Pancreas (tissue), 10 donors: ENCODE results near the gene GALNT3. TPM values are rescaled to one million over a fixed set of nuclear protein-coding genes. Genes with fewer than 3 reads are reported as not detected.

Experiments used
- ATAC-seq, 4 donors: fragments of 200-7000 bp; cut with Tn5 transposase; one replicate each; pipeline versions ENCODE4 v1.8.0 to v1.9.1; 2020; ENCODE audit warnings: mild to moderate bottlenecking in 4 of 4, moderate library complexity in 4 of 4
- DNase-seq, 6 donors: peaks; one replicate each; pipeline ENCODE4 v3.0.0-alpha.2; 2020
- FAIRE-seq: peaks from 2 replicates; lab custom pipeline; 2012; peaks lifted over from hg19 to GRCh38; lab: Jason Lieb, UNC
- H3K27ac ChIP-seq, 4 donors: fragments of 200-600 bp; sonication (generic); 1 replicate in 3 of 4; 2 replicates in 1 of 4; pipeline versions ENCODE4 v1.5.0 to v1.8.0; 2020
- H3K27me3 ChIP-seq, 4 donors: fragments of 200-600 bp; one replicate each; pipeline ENCODE4 v1.8.0; 2021
- H3K36me3 ChIP-seq, 3 donors: fragments of 200-600 bp; sonication (generic) in 1 of 3; one replicate each; pipeline versions ENCODE4 v1.5.0 to v1.8.0; 2020 to 2021
- H3K4me1 ChIP-seq, 3 donors: fragments of 200-600 bp; one replicate each; pipeline ENCODE4 v1.8.0; 2021
- H3K4me3 ChIP-seq, 4 donors: fragments of 200-600 bp; sonication (generic) in 2 of 4; one replicate each; pipeline versions ENCODE4 v1.5.0 to v1.8.0; 2020 to 2021
- H3K9me3 ChIP-seq, 4 donors: fragments of 200-600 bp; one replicate each; pipeline ENCODE4 v1.8.0; 2021
- WGBS, 2 donors: extraction: QIAGEN DNeasy Blood & Tissue Kit; methylation state at CpG; one replicate each; pipeline ENCODE4 v1.1.7; 2013; 5-methylcytosine and 5-hydroxymethylcytosine counted together
- intact Hi-C, 3 donors: fragments of 100-400 bp; cut with DNase I; formaldehyde crosslinking; loops; one replicate each; pipeline versions ENCODE4 v1.11.1 to v1.14.2; 2022
- polyA plus RNA-seq, 2 donors: library from polyadenylated mRNA; stranded (reverse); fragments of 200-250 nt; gene quantifications; one replicate each; pipeline ENCODE4 v1.2.3, GENCODE V29; 2013
- total RNA-seq, 6 donors: library from RNA; stranded (reverse); fragmentation: NEBNext Ultra II Directional in 4 of 6; extraction: Animal tissue kit (Norgen Biotek cat#: 25700) in 4 of 6; gene quantifications; one replicate each; pipeline versions ENCODE4 v1.2.1 to v1.2.4, GENCODE V29; 2021 to 2023
- TF ChIP-seq, protein P1 (sequence below), 4 donors: fragments of 200-600 bp; sonication (generic) in 3 of 4; IDR thresholded peaks; one replicate each; pipeline versions ENCODE4 v1.5.0 to v1.8.0; 2021; ENCODE audit warnings: antibody characterized with exemption in 4 of 4
- donor health status: healthy with polysubstance abuse.
- donor health status: DM: no; HTN: no; CAD: no; lungs with moderate emphysema.
- donor health status: DM: no; HTN: no; CAD: no.
- donor health status: control.
- donor health status: control.
- donor health status: Bipolar disorder and iron deficiency.
- donor health status: DM: yes; HTN: yes; CAD: no.
- donor health status: DM: no; HTN: no; CAD: no.
- donor health status: DM: no; HTN: no; CAD: no.
- donor health status: DM: yes; HTN: yes; CAD: no.

The GALNT3 gene
- total and polyA plus RNA-seq, 8 donors, result 13.2 to 34.4 (median 20.4) TPM

- Histone ChIP-seq H3K4me1 (peaks cover 12 to 34% (median 23%) of the 10 kb centered on the region in 3 donors), H3K27me3 (no peaks in the 10 kb centered on the region), H3K27ac (peak overlapping the region; percentile 96 to 98 (median 96)), H3K36me3 (no peaks in the 10 kb centered on the region), H3K9me3 (no peaks in the 10 kb centered on the region), H3K4me3 (peak overlapping the region; percentile 66 to 80 (median 71))
- TF ChIP-seq, protein P1, sequence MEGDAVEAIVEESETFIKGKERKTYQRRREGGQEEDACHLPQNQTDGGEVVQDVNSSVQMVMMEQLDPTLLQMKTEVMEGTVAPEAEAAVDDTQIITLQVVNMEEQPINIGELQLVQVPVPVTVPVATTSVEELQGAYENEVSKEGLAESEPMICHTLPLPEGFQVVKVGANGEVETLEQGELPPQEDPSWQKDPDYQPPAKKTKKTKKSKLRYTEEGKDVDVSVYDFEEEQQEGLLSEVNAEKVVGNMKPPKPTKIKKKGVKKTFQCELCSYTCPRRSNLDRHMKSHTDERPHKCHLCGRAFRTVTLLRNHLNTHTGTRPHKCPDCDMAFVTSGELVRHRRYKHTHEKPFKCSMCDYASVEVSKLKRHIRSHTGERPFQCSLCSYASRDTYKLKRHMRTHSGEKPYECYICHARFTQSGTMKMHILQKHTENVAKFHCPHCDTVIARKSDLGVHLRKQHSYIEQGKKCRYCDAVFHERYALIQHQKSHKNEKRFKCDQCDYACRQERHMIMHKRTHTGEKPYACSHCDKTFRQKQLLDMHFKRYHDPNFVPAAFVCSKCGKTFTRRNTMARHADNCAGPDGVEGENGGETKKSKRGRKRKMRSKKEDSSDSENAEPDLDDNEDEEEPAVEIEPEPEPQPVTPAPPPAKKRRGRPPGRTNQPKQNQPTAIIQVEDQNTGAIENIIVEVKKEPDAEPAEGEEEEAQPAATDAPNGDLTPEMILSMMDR (IDR thresholded peaks at IDR 0.05), result no peak
- FAIRE-seq (no peak), DNase-seq (peak; percentile 52 to 83 (median 62)), ATAC-seq (peak; percentile 49 to 67 (median 52))
- WGBS, 2 donors, result 2% methylated on average over 30 to 35 of the region's 35 CpGs
- intact Hi-C loops, result no loop called here
Observed at GRCh38 chr2:165793161-165793778, 777 bp downstream of the GALNT3 start.

- Histone ChIP-seq H3K4me3 (peak overlapping the region in 2 of 4 donors; percentile 71 to 80), H3K4me1 (peaks cover 12 to 34% (median 28%) of the 10 kb centered on the region in 3 donors), H3K36me3 (no peaks in the 10 kb centered on the region), H3K9me3 (no peaks in the 10 kb centered on the region), H3K27me3 (no peaks in the 10 kb centered on the region), H3K27ac (peak overlapping the region in 2 of 4 donors; percentile 97 to 98)
- WGBS, 2 donors, result 0 to 15% methylated on average over 1 of the region's 1 CpG
- no peak for FAIRE-seq
- no peak for DNase-seq
- TF ChIP-seq, protein P1 (IDR thresholded peaks at IDR 0.05), result no peak
- ATAC-seq, result no peak
- intact Hi-C loops, result no loop called here
Observed at GRCh38 chr2:165792104-165792454, 2.0 kb downstream of the GALNT3 start.

- H3K27ac ChIP-seq, result peak overlapping the region in 1 of 4 donors; percentile 97
- DNase-seq (no peak), FAIRE-seq (peak; percentile 9), ATAC-seq (no peak)
- no peaks in the 10 kb centered on the region for H3K36me3 ChIP-seq
- intact Hi-C loops, result no loop called here
- no peaks in the 10 kb centered on the region for H3K27me3 ChIP-seq
- H3K4me1 ChIP-seq, result peaks cover 12 to 34% (median 29%) of the 10 kb centered on the region in 3 donors
- H3K4me3 ChIP-seq, result peak overlapping the region in 1 of 4 donors; percentile 71
- H3K9me3 ChIP-seq, result no peaks in the 10 kb centered on the region
- 38 to 41% methylated on average over 2 of the region's 2 CpGs for WGBS, 2 donors
- TF ChIP-seq, protein P1 (IDR thresholded peaks at IDR 0.05), result no peak
Observed at GRCh38 chr2:165791421-165792103, 2.5 kb downstream of the GALNT3 start.

- Histone ChIP-seq H3K27ac (no peak overlapping the region), H3K4me1 (peaks cover 12 to 38% (median 28%) of the 10 kb centered on the region in 3 donors), H3K9me3 (no peaks in the 10 kb centered on the region), H3K27me3 (no peaks in the 10 kb centered on the region), H3K36me3 (no peaks in the 10 kb centered on the region), H3K4me3 (no peak overlapping the region)
- 81 to 89% methylated on average over 1 of the region's 1 CpG for WGBS, 2 donors
- no peak for ATAC-seq
- no peak for FAIRE-seq
- TF ChIP-seq, protein P1 (IDR thresholded peaks at IDR 0.05), result no peak
- DNase-seq, result no peak
- intact Hi-C loops, result no loop called here
Observed at GRCh38 chr2:165790466-165790865, 3.6 kb downstream of the GALNT3 start.

DNA sequence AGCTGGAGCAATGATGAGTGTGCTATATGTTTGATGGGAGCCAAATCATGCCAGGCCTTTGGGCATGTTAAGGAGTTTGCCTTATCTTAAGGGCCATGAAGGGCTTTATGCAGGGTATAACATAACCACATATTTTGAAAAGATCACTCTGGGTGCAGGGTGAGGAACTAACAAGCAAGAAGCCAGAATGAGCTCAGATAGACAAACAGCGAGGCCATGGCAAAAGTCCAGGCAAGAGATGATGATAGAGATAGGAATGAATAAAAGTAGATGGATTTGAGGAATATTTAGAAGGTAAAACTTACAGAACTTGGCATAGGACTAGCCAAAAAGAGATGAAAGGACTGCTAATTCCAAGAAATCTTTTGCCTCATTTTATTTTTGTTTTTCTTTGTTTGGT lies 6.7 kb downstream of the GALNT3 start:
- no peak for FAIRE-seq

More for the DNA sequence above, 6.7 kb downstream of the GALNT3 start:
- no peaks in the 10 kb centered on the region for H3K36me3 ChIP-seq
- ATAC-seq (no peak), DNase-seq (no peak)
- peaks cover 12 to 32% (median 24%) of the 10 kb centered on the region in 3 donors for H3K4me1 ChIP-seq
- WGBS, 2 donors, result 72 to 86% methylated on average over 1 of the region's 1 CpG
- TF ChIP-seq, protein P1 (IDR thresholded peaks at IDR 0.05), result no peak
- H3K27ac ChIP-seq, result no peak overlapping the region
- no peaks in the 10 kb centered on the region for H3K27me3 ChIP-seq
- no peaks in the 10 kb centered on the region for H3K9me3 ChIP-seq
- intact Hi-C loops, result no loop called here
- no peak overlapping the region for H3K4me3 ChIP-seq
